Keratinocyte (primary cell): Measurements from ENCODE around the gene LRP1B. TPM values are rescaled to one million over a fixed set of nuclear protein-coding genes. Genes with fewer than 3 reads are reported as not detected.

ENCODE experiments used
- DNase-seq: peaks from one replicate; pipeline ENCODE4 v3.0.0-alpha.2; 2011; ENCODE audit warnings: low read depth, missing footprints, low spot score
- FAIRE-seq: peaks from 2 replicates; lab custom pipeline; 2011; peaks lifted over from hg19 to GRCh38; lab: Jason Lieb, UNC
- H2AFZ ChIP-seq: 2 replicates; pipeline ENCODE4 v1.6.0; 2012; ENCODE audit warnings: low read length, control low read depth, inconsistent platforms; ENCODE audit not compliant: control insufficient read depth
- H3K27ac ChIP-seq: 2 replicates; pipeline ENCODE4 v1.5.1; 2011; ENCODE audit warnings: low read length; ENCODE audit not compliant: control insufficient read depth, insufficient read depth
- H3K27me3 ChIP-seq: 3 replicates; pipeline ENCODE4 v1.6.0; 2011; ENCODE audit warnings: low read length; ENCODE audit not compliant: control insufficient read depth, insufficient read depth; ENCODE audit errors: extremely low read depth
- H3K36me3 ChIP-seq, 2 experiments: 2 replicates in 1 of 2; 3 replicates in 1 of 2; pipeline ENCODE4 v1.5.1; 2011; ENCODE audit warnings: low read length in 2 of 2, mild to moderate bottlenecking in 1 of 2; ENCODE audit not compliant: control insufficient read depth in 2 of 2, insufficient read depth in 2 of 2; ENCODE audit errors: extremely low read depth in 1 of 2
- H3K4me1 ChIP-seq: 3 replicates; pipeline ENCODE4 v1.5.1; 2011; ENCODE audit warnings: low read length; ENCODE audit not compliant: control insufficient read depth, insufficient read depth; ENCODE audit errors: extremely low read depth
- H3K4me2 ChIP-seq: 3 replicates; pipeline ENCODE4 v1.6.0; 2011; ENCODE audit warnings: low read depth, low read length; ENCODE audit not compliant: control insufficient read depth, insufficient read depth; ENCODE audit errors: extremely low read depth
- H3K4me3 ChIP-seq, 3 experiments: fragments of 200-600 bp in 1 of 3; sonication (generic) in 1 of 3; 2 replicates in 2 of 3; 3 replicates in 1 of 3; pipeline ENCODE4 v1.5.1; 2011 to 2016; ENCODE audit warnings: low read length in 3 of 3, mild to moderate bottlenecking in 3 of 3, control low read depth in 2 of 3, inconsistent platforms in 1 of 3, low read depth in 1 of 3, mixed read lengths in 1 of 3, mixed run types in 1 of 3, moderate library complexity in 1 of 3; ENCODE audit not compliant: control insufficient read depth in 2 of 3, insufficient read depth in 2 of 3; ENCODE audit errors: extremely low read depth in 1 of 3
- H3K79me2 ChIP-seq: 2 replicates; pipeline ENCODE4 v1.6.0; 2012; ENCODE audit warnings: low read length; ENCODE audit not compliant: control insufficient read depth, insufficient read depth
- H3K9ac ChIP-seq: 3 replicates; pipeline ENCODE4 v1.6.0; 2011; ENCODE audit warnings: low read length; ENCODE audit not compliant: control insufficient read depth, insufficient read depth; ENCODE audit errors: extremely low read depth
- H3K9me1 ChIP-seq: 3 replicates; pipeline ENCODE4 v1.6.0; 2011; ENCODE audit warnings: low read length; ENCODE audit not compliant: control insufficient read depth, insufficient read depth; ENCODE audit errors: extremely low read depth
- H3K9me3 ChIP-seq: 2 replicates; pipeline ENCODE4 v1.5.1; 2012; ENCODE audit warnings: low read depth, low read length; ENCODE audit not compliant: control insufficient read depth
- H4K20me1 ChIP-seq: 3 replicates; pipeline ENCODE4 v1.6.0; 2011; ENCODE audit warnings: low read length; ENCODE audit not compliant: control insufficient read depth, insufficient read depth; ENCODE audit errors: extremely low read depth
- EZH2 ChIP-seq: IDR thresholded peaks from one replicate; pipeline ENCODE4 v1.6.1; 2012; ENCODE audit warnings: inconsistent platforms, mild to moderate bottlenecking, low read length, moderate library complexity
- dilution Hi-C: fragments of 300-500 bp; cut with MboI; formaldehyde crosslinking; loops from one replicate; pipeline ENCODE4 v1.7.0; 2020; ENCODE audit warnings: low sequenced_read_pairs; ENCODE audit not compliant: extremely low pct_ligation_motif_present
- polyA plus RNA-seq, 5 experiments: library from polyadenylated mRNA; depleted of rRNA in 3 of 5; stranded (reverse) in 3 of 5; stranded (forward) in 1 of 5; unstranded in 1 of 5; fragments of >200 nt; gene quantifications; 1 replicate in 1 of 5; 2 replicates in 3 of 5; 3 replicates in 1 of 5; pipeline versions ENCODE4 v1.2.1 to v1.2.3, GENCODE V29; 2011 to 2012; ENCODE audit warnings: missing spikeins in 2 of 5, low read depth in 1 of 5, low replicate concordance in 1 of 5
- TF ChIP-seq, protein P1 (sequence below), 3 experiments: IDR thresholded peaks in 1 of 3; conservative IDR thresholded peaks in 1 of 3; optimal IDR thresholded peaks in 1 of 3; 2 replicates in 2 of 3; 3 replicates in 1 of 3; pipeline versions ENCODE3 to v1.5.1; 2011; ENCODE audit warnings: low read length in 3 of 3, mild to moderate bottlenecking in 3 of 3, moderate library complexity in 2 of 3, control low read depth in 1 of 3, inconsistent platforms in 1 of 3; ENCODE audit not compliant: insufficient read depth in 2 of 3; ENCODE audit errors: extremely low read depth in 1 of 3

LRP1B gene
- polyA plus RNA-seq, 1 donor (not counting 4 experiments of a cell fraction or from before 2014, with no cell fraction given): not detected

DNA sequence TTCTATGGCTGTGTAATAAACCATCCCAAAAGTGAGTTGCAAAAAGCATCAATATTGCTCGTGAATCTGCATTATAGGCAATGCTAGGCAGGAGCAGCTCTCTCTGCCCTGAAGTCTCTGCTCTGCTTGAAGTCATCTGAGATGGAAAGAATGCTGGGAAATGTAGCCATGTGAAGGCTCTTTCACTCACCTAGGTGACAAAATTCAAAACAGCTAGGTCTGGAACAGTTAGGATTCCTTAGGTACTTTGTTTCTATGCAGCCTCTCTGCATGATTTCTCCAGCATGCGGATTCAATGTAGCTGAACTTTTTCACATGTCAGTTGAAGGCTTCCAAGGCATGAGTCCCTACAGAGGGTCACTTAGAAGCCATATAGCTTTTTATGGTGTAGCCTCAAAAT is 1383.7 kb downstream of the LRP1B start:
- no peaks in the 10 kb centered on the region for H3K9me1 ChIP-seq
- no peaks in the 10 kb centered on the region for H3K27me3 ChIP-seq
- no peak overlapping the region for H2AFZ ChIP-seq
- no peaks in the 10 kb centered on the region for H3K36me3 ChIP-seq
- no peak overlapping the region for H3K4me3 ChIP-seq
- no peaks in the 10 kb centered on the region for H3K4me1 ChIP-seq
- no peaks in the 10 kb centered on the region for H4K20me1 ChIP-seq
- H3K9ac ChIP-seq: no peak overlapping the region
- TF ChIP-seq, protein P1, sequence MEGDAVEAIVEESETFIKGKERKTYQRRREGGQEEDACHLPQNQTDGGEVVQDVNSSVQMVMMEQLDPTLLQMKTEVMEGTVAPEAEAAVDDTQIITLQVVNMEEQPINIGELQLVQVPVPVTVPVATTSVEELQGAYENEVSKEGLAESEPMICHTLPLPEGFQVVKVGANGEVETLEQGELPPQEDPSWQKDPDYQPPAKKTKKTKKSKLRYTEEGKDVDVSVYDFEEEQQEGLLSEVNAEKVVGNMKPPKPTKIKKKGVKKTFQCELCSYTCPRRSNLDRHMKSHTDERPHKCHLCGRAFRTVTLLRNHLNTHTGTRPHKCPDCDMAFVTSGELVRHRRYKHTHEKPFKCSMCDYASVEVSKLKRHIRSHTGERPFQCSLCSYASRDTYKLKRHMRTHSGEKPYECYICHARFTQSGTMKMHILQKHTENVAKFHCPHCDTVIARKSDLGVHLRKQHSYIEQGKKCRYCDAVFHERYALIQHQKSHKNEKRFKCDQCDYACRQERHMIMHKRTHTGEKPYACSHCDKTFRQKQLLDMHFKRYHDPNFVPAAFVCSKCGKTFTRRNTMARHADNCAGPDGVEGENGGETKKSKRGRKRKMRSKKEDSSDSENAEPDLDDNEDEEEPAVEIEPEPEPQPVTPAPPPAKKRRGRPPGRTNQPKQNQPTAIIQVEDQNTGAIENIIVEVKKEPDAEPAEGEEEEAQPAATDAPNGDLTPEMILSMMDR (optimal IDR thresholded peaks at IDR 0.05 in 1 of 3, IDR thresholded peaks at IDR 0.05 in 1 of 3, conservative IDR thresholded peaks at IDR 0.05 in 1 of 3; ENCODE audit: extremely low read depth in 1 of 3, insufficient read depth in 2 of 3, low read length in 3 of 3): no peak
- no peak for TF ChIP-seq EZH2
- H3K27ac ChIP-seq: no peak overlapping the region
- H3K9me3 ChIP-seq: no peaks in the 10 kb centered on the region
- no peak overlapping the region for H3K4me2 ChIP-seq
- FAIRE-seq (no peak), DNase-seq (no peak)
- dilution Hi-C loops: no loop called here
- H3K79me2 ChIP-seq: no peaks in the 10 kb centered on the region

DNA sequence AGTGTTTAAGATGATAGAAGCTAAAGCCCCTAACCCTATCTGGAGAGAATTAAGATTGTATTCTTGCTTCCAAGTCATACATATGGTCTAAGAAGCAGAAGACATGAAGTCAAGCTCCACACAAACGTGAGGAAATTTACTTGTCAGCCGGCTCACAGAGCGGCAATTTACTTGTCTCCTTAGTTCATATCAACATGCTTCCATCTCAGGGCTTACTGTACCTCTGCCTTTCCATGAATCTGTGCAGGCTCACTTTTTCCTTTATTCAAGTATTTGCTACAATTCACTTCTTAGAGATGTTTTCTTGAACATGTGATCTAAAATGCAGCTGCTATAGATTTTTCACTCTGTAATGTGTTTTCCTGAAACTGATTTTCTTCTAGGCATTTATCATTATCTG is 1386.4 kb downstream of the LRP1B start:
- no peak overlapping the region for H2AFZ ChIP-seq
- DNase-seq (no peak), FAIRE-seq (no peak)
- dilution Hi-C loops: no loop called here
- no peak for TF ChIP-seq EZH2
- TF ChIP-seq, protein P1 (optimal IDR thresholded peaks at IDR 0.05 in 1 of 3, IDR thresholded peaks at IDR 0.05 in 1 of 3, conservative IDR thresholded peaks at IDR 0.05 in 1 of 3; ENCODE audit: extremely low read depth in 1 of 3, insufficient read depth in 2 of 3, low read length in 3 of 3): no peak
- H3K9me3 ChIP-seq: no peaks in the 10 kb centered on the region
- no peaks in the 10 kb centered on the region for H3K4me1 ChIP-seq
- no peaks in the 10 kb centered on the region for H3K79me2 ChIP-seq
- no peaks in the 10 kb centered on the region for H4K20me1 ChIP-seq
- no peak overlapping the region for H3K9ac ChIP-seq
- no peaks in the 10 kb centered on the region for H3K27me3 ChIP-seq
- H3K4me3 ChIP-seq: no peak overlapping the region
- H3K27ac ChIP-seq: no peak overlapping the region
- no peak overlapping the region for H3K4me2 ChIP-seq
- no peaks in the 10 kb centered on the region for H3K9me1 ChIP-seq
- no peaks in the 10 kb centered on the region for H3K36me3 ChIP-seq
